Stimulated activated CD4-positive, alpha-beta T cell treated with anti-CD3 and anti-CD28 coated beads, Interleukin-4, amount 100 ng/mL, for 24 hours (primary cell): ENCODE measurements around the gene LRRN4.

Experiments
- DNase-seq: peaks from one replicate; pipeline ENCODE4 v3.0.0-alpha.2; 2020

LRRN4 gene

GRCh38 chr20:6053776-6054688, at the start of gene LRRN4:
Gene LRRN4, minus strand, starts transcription at chr20:6054060. Its CDS starts 1,261 bp downstream, at chr20:6052799.
- no peak for DNase-seq

- DNase-seq, result no peak
These were observed 49.4 kb upstream of the LRRN4 start for GRCh38 chr20:6103301-6103700.

- no peak for DNase-seq
These were observed 47.5 kb upstream of the LRRN4 start for GRCh38 chr20:6101346-6101745.

- DNase-seq, result no peak
These were observed 46.4 kb upstream of the LRRN4 start for GRCh38 chr20:6100246-6100645.

GRCh38 chr20:6099819-6100218, 46.0 kb upstream of the LRRN4 start:
- DNase-seq, result no peak

GRCh38 chr20:6095409-6095808, 41.5 kb upstream of the LRRN4 start:
- no peak for DNase-seq

GRCh38 chr20:6094565-6094964, 40.7 kb upstream of the LRRN4 start:
- no peak for DNase-seq

GRCh38 chr20:6094063-6094462, 40.2 kb upstream of the LRRN4 start:
- DNase-seq, result no peak

- DNase-seq, result no peak
These were observed 37.8 kb upstream of the LRRN4 start for GRCh38 chr20:6091661-6092060.

GRCh38 chr20:6086868-6087267, 33.0 kb upstream of the LRRN4 start:
- no peak for DNase-seq

GRCh38 chr20:6083926-6084325, 30.1 kb upstream of the LRRN4 start:
- DNase-seq, result no peak

GRCh38 chr20:6081236-6081635, 27.4 kb upstream of the LRRN4 start:
- no peak for DNase-seq

- no peak for DNase-seq
These were observed 25.2 kb upstream of the LRRN4 start for GRCh38 chr20:6079016-6079415.

GRCh38 chr20:6075428-6076219, 21.8 kb upstream of the LRRN4 start:
- DNase-seq, result no peak

- no peak for DNase-seq
These were observed 20.9 kb upstream of the LRRN4 start for GRCh38 chr20:6074784-6075183.

GRCh38 chr20:6074145-6074561, 20.3 kb upstream of the LRRN4 start:
- no peak for DNase-seq

- DNase-seq, result no peak
These were observed 17.2 kb upstream of the LRRN4 start for GRCh38 chr20:6070829-6071695.

- no peak for DNase-seq
These were observed 15.8 kb upstream of the LRRN4 start for GRCh38 chr20:6069669-6070068.

GRCh38 chr20:6067763-6068318, 14.0 kb upstream of the LRRN4 start:
- DNase-seq, result no peak

GRCh38 chr20:6066582-6066981, 12.7 kb upstream of the LRRN4 start:
- no peak for DNase-seq

- DNase-seq, result no peak
These were observed 7.7 kb upstream of the LRRN4 start for GRCh38 chr20:6061544-6061943.

GRCh38 chr20:6060213-6060612, 6.4 kb upstream of the LRRN4 start:
- DNase-seq, result no peak
